Activated CD4-positive, alpha-beta T cell treated with anti-CD3 and anti-CD28 coated beads for 48 hours (primary cell): ENCODE measurements around the gene DCAKD.

Experiments
- DNase-seq: peaks from one replicate; pipeline ENCODE4 v3.0.0-alpha.2; 2020

DCAKD gene, protein sequence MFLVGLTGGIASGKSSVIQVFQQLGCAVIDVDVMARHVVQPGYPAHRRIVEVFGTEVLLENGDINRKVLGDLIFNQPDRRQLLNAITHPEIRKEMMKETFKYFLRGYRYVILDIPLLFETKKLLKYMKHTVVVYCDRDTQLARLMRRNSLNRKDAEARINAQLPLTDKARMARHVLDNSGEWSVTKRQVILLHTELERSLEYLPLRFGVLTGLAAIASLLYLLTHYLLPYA

DNA sequence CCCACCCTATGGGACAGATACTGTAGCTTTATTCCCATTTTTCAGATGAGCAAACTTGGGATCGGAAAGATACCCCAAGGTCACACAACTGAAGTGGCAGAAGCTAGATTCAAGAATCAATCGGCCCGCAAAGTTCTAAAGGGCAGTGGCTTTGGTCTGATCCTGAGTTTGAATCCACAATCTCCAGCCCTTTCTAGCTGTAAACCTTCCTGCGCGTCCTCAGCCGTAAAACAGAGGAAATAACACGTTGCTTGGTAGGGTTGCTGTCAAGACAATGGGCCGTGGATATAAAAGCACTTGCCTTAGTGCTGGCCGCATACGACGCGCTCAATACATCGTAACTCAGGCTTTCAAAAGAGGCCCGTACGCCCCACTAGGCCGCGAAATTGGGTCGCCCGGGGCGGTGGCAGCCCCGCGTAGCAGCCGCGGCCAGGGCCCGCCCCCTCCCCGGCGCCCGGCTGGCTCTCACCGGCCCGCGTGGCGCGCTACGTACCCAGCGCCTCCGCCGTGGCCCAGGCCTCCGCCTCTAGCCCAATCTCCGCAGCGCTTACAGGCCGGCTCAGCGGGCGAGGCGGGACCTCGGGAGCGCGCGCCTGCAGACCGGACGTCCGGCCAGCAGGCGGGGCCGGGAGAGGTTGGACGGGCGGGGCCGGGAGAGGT lies at the start of gene DCAKD:
Gene DCAKD (minus strand): TSS at position 573 of the 660 bp plus-strand sequence. CDS start 16,747 bp downstream, outside the sequence.
- DNase-seq, result peak; percentile 94

- peak; percentile 83 for DNase-seq
Measured at GRCh38 chr17:45098869-45099616, 47.6 kb upstream of the DCAKD start.

DNA sequence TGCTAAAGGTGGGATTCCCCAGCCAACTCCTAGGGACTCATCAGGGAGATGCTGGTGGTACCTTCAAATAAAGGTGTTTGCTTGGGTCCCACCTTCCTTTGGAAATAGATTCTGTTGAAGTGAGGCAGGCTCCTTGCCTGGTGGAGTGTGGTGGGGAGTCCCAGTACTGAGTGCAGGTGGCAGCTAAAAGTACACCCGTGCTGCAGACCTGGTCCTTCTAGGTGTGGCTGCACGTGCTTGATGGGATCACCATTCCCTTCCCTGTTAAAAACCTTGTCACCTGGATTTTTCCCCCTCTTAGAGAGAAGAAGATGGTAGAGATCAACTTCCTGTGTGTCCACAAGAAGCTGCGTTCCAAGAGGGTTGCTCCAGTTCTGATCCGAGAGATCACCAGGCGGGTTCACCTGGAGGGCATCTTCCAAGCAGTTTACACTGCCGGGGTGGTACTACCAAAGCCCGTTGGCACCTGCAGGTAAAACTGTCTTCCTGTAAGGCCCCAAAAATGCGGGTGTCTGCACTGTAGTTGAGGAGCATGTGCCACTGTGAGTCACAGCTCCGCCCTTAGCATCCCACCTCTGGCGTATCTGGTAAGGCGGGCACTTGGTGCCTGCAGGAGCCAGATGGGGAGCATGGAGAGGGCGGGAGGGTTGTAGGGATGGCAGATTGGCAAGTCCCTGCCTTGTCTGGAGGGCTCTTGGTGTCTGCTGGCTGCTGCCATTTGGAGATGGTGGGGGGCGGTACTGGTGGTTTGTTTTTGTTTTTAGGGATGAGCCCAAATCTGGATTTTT lies 46.8 kb upstream of the DCAKD start:
- DNase-seq, result no peak

DNA sequence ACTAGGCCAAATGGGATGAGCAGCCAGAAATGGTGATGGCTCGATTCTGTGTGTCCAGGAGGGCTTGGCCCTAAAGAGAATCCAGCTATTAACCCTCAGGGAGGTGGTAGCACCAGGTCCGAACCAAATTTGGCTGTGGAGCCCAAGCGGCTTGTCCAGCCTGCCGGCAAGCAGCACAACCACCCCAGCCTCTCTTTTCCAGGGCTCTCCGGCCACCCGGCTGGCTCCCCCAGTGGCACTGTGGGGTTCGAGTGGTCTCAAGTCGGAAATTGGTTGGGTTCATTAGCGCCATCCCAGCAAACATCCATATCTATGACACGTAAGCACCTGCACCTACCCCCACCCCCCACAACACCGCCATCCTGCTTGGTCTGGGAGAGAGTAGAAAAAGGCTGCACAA lies 45.5 kb upstream of the DCAKD start:
- no peak for DNase-seq

DNA sequence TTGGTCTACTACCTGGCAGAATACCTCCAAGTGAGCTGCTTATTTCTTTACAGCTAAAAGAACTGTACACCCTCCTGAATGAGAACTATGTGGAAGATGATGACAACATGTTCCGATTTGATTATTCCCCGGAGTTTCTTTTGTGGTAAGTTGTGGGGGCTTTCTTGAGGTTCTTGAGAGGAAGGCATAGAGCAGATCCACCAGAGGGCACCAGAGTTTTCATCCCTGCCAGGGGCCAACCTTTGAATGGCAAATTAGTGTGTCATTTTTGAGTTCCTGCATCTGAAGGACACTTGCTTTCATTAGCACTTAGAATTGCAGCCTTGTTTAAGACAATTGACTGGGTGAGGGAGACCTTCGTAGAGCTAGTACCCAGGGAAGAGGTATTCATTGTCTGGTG lies 44.7 kb upstream of the DCAKD start:
- DNase-seq, result no peak

DNA sequence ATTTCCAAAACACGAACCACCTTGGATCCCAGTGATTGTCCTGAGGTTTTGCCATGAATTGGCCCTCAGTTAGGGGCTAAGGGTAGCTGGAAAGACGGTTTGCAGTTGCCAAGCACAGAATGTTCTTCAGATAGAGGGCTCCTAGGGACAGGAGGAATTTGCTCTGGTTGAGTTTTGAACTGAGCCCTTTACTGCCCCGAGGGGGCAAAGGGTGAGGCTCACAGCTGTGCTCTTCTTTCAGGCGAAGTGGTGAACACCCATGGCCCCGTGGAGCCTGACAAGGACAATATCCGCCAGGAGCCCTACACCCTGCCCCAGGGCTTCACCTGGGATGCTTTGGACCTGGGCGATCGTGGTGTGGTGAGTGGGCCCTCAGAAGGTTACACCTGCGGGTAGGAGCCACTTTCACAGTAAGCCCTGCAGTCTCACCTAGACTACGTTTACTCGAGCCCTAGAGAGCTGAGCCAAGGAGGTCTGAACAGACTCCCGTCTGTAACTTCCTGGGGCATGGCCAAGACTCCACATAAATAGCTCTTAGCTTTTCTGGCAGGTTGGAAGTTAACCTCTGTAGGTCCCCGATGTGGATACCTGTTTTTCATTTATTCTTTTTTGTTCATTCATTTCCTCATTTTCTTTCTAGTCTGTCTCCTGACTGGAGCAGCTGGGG lies 42.1 kb upstream of the DCAKD start:
- no peak for DNase-seq

- DNase-seq, result no peak
Measured at GRCh38 chr17:45092911-45093430, 41.5 kb upstream of the DCAKD start.

- DNase-seq, result no peak
Measured at GRCh38 chr17:45091778-45092425, 40.5 kb upstream of the DCAKD start.

DNA sequence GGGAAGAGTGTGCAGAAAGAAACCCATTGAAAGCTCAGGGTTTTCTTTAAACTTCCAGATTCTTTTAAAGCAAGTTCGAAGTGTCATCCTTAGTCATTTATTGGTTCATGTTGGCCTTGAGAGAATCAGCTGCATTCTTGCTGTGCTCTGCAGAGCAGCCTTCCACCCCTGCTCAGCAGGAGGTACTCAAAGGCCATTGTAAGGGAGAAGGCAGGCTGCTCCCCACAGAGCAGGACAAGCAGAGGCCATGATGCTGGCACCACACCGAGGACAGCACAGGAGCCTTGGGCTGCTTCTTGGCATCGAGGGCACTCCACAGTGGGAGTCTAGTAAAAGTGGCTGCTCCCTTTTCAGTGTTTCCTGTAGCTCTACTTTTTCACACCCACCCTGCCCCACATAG lies 39.3 kb upstream of the DCAKD start:
- DNase-seq, result no peak

DNA sequence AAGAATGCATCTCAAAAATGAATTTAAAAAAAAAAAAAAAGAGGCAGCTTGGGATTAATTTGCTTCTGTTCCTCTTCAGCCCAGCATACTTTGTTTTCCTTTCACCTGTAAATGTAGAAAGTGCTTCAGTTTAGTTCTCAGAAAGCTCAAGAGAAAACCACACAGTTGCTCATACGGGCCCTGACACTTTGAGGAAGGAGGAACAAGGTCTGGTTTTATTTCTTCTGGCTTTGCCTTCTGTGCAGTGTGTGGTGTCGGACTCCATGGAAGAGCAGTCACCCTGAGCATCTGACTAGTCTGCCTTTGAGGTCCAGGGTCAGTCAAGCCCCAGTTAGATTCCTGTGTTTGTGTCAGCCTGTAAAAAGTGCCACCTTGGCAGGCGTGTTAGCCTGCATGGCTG lies 37.3 kb upstream of the DCAKD start:
- no peak for DNase-seq

- no peak for DNase-seq
Measured at GRCh38 chr17:45087978-45088377, 36.5 kb upstream of the DCAKD start.

DNA sequence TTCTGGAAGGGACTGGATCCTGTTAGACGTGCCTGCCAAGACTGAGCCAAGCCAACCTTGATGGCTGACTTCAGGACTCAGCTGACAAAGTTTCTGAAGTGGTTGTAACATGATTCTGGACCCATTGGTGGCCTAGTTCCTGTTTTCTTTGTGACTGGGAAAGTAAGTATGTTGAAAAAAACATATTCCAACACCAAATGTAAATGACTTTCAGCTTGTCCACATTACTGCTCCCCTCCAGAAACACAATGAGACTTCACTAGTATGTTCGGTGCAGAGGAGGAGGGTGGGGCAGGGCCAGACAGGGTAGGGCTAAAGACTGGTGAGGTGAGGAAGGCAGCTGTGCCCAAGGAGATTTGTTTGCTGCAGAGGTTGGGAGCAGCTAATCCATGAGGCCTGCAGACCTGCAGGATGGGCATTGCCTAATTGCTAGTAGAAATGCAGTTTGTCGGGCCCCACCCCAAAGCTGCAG lies 36.1 kb upstream of the DCAKD start:
- DNase-seq, result no peak

DNA sequence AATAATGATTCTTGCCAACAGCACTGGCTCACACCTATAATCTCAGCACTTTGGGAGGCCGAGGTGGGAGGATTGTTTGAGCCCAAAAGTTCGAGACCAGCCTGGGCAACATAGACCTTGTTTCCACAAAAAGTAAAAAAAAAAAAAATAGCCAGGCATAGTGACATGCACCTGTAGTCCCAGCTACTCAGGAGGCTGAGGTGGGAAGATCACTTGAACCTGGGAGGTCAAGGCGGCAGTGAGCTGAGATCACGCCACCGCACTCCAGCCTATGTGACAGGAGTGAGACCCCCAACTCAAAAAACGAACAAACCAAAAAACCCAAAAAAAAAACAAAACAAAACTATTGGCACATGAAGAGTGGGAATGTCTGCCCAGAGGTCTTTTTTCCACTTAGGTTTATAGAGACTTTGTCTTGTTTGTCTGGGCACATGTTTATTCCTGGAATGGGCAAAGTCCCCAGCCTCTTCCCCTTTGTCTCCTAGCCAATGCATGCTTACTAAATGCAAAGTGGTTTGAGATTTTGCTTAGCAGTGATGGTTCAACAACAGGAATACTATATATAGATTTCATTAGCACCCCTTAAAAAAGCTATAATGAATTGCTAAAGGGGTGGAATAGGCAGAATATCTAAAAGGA lies 35.6 kb upstream of the DCAKD start:
- DNase-seq, result no peak

DNA sequence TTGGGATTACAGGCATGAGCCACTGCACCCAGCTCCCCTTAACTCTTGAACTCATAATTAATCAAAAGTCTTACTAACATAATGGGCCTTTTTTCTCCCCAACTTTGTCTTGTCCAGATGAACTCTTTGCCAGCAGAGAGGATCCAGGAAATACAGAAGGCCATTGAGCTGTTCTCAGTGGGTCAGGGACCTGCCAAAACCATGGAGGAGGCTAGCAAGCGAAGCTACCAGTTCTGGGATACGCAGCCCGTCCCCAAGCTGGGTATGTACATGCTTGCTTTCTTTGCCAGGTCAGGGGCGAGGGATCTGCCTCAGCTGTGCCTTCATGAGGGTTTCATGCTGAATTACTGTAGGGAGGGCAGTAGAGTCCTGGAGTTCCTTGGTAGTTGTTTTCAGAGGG lies 35.0 kb upstream of the DCAKD start:
- no peak for DNase-seq

DNA sequence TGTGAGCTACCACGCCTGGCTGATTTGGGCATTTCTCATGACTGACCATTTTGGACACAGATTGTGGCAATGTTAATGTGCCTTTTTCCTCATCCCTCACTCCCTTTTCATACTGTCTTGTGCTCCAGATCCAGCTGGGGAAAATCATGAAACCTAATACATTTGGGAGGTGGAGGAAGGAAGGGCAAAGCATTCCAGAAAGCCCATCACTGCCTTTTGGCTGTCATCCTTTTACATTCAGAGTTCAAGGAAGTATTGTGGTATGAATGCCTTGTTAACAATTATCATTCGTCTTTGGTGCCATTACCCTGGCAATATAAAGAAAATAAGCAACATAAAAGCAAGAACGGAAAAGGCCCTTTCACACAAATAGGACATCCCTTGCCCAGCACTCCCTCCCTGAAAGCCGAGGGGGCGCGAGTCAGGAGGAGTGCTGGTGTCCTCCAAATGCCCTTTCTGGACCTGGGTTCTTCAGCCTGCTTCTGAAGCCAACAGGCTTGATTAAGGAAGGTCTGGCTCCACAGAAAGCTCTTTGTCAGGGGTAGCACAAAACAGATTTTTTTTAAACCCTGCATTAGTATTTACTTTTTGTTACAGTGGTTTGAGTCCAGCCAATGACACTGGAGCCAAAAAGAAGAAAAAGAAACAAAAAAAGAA lies 29.7 kb upstream of the DCAKD start:
- DNase-seq, result no peak

DNA sequence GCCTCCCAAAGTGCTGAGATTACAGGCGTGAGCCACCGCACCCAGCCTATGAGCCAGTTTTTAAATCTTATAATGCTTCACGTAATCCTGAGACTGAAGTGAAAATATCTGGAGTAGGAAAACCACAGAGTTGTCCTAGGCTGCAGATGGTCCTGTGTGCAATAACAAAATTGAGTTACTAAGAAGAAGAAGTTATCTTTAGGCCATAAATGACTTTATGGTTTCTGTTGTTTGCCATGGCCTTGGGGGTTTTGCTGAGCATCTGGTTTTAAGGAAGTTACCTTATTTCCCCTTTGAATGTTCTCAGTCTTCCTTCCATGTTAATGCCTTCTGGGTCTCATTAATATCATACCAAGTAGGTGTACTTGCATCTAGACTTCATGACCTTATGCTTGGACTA lies 26.2 kb upstream of the DCAKD start:
- DNase-seq, result no peak

DNA sequence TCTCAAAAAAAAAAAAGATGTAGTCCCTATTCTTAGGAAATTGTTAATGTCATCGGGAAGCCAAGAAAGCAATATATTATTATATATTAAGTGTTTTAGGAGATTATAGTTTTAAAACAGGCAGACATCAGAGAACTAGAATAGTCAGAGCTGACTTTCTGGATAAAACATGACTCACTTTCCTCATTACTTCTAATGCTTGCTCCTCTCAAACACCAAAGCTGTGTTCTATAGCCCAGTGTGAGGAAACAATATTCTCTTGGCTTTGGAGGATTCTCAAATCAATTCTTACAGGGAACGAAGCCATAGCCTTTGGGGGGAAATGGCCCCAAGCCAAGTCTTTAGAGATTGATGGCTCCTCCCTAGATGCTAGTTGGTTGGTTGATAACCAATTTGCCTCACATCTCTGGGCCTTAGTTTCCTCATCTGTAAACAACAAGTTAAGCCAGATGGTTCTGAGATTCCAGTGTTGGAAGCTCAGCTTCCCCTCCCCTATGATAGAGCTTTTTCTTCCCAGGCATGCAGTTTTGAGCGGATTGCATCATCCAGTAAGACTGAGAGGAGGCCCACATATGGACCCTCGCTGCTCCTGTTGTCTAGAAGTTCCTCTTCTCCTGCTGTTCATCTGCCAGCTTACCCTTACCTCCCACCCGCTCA lies 22.1 kb upstream of the DCAKD start:
- DNase-seq, result no peak

DNA sequence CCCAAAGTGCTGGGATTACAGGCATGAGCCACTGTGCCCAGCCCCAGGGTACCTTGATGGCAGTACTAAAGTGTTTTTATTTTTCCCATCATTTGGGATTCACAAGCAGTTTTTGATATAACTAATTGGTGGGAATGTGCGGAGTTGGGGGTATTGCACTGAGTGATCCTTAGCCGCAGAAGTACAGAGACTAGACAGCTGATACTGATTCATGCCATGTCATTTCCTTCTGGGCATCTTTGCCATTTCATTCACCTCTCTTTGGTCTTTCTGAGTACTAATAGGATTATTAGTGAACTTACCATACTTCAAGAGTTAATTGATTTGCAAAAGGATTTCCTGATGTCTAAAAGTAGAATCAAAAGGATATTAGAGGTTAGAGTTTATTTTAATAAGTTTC lies 19.4 kb upstream of the DCAKD start:
- no peak for DNase-seq

DNA sequence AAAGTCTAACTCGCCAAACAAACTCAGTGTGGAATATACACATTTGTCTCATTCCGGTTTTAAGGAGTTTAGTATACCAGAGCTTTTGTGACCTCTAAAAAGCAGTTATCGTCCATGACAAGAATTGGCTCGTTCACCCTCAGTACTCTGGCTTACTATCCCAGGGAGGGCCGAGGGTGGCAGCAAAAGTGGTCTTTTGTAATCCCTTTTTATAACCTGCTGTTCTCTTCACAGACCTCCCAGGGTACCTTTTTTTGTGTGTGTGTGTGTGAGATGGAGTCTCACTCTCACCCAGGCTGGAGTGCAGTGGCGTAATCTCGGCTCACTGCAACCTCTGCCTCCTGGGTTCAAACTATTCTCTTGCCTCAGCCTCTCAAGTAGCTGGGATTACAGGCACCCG lies 18.6 kb upstream of the DCAKD start:
- no peak for DNase-seq

DNA sequence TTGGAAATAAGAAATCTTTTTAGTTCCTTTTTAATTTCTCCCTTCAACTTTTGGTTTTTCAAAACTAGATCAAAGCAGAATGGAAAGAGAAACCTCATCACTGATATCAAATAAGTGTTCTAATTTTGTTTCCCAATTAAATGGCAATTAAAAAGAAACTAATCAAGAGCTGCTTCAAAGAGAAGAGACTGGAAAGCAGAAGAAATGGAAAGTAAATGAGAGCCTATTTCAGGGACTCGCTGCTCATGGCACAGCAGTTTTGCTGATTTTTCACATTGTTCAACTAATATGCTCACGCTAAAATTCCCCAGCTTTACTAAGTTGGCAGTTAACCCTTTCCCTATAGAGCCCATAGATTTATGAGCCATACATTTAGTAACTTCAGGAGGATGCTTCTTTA lies 16.2 kb upstream of the DCAKD start:
- no peak for DNase-seq
